Stimulated activated CD8-positive, alpha-beta memory T cell treated with anti-CD3 and anti-CD28 coated beads, Interleukin-12 subunit alpha, Interleukin-12 subunit beta, amount 100 ng/mL, for 24 hours (primary cell): ENCODE results near the gene NKX1-1.
"Not testable (repeated sequence)": the region's sequence is repeated elsewhere in the genome, so short reads cannot be mapped to it uniquely, and the experiment has no call there.

Experiments
- DNase-seq: peaks from one replicate; pipeline ENCODE4 v3.0.0-alpha.2; 2020; ENCODE audit errors: extremely low read depth

The NKX1-1 gene

GRCh38 chr4:1406394-1406980 is at the start of gene NKX1-1:
NKX1-1 (minus strand) TSS chr4:1406442; CDS start chr4:1406442, 0 bp downstream.
- no peak for DNase-seq

- no peak for DNase-seq
Measured at GRCh38 chr4:1453731-1454130, 47.5 kb upstream of the NKX1-1 start.

DNA sequence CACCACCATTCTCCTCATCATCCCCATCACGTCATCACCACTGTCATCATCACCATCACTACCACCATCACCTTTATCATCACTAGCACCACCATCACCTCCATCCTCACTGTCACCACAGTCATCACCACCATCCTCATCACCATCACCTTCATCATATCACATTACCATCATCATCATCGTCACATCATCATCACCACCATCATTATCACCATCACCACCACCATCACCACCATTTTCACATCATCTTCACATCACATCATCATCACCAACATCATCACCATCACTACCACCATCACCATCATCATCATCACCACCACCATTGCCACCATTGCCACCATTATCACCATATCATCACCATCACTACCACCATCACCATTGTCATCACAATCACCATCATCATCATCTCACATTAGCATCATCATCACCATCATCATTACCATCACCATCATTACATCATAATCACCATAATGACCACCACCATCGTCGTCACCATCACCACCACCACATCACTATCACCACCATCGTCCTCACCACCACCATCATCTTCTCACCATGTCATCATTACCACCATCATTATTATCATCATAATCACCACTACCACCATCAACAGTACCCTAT is 46.3 kb upstream of the NKX1-1 start:
- DNase-seq: no peak

- DNase-seq: no peak
Measured at GRCh38 chr4:1451752-1452122, 45.5 kb upstream of the NKX1-1 start.

DNA sequence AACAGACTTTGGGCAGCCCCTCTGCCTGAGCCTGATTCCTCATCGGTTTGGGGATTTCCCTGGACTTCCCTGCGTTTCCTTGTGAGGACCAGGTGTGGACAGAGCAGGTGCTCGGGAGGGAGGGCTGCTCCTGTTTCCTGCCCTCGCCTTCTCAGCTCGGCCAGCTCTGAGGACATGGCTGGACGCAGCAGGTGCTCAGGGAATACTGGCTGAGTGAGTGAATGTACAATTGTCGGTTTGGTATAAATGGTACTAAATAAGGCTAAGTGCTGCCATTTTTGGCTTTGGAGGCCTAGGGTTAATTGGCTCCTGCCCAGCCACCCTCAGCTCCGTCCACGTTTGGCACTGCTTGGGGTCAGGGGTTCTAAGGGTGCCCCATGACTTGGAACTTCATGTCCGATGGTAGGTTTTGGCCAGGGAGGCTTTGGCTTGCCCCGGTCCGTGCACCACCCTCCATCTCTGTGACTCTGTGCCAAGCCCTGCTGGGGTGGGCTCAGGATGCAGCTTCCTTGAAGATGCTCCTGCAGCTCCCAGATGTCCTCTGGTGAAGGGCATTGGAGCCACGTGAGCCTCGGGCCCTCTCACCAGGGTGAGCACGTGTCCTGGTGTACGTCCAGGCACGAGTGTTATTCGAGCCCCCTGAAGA is 45.0 kb upstream of the NKX1-1 start:
- DNase-seq: no peak

- no peak for DNase-seq
Measured at GRCh38 chr4:1449833-1450741, 43.8 kb upstream of the NKX1-1 start.

DNA sequence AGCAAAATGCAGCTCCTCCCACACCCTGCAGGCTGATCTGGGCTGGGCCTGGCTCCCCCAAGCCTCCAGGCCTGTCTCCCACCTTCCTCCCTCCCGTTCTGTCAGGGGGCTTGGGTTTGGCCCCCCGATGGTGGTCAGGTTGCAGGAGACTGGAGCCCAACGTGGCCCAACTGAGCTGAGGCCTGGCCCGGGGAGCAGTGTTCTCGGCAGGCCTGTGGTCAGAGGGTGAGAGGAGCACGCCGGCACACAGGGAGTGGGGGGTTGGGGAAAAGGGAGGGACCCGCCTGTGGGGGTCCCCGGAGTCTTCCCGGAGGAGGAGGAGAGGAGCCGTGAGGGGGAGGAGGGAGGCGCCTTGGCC is 43.2 kb upstream of the NKX1-1 start:
- no peak for DNase-seq

GRCh38 chr4:1448589-1449420 is 42.6 kb upstream of the NKX1-1 start:
- DNase-seq: no peak

DNA sequence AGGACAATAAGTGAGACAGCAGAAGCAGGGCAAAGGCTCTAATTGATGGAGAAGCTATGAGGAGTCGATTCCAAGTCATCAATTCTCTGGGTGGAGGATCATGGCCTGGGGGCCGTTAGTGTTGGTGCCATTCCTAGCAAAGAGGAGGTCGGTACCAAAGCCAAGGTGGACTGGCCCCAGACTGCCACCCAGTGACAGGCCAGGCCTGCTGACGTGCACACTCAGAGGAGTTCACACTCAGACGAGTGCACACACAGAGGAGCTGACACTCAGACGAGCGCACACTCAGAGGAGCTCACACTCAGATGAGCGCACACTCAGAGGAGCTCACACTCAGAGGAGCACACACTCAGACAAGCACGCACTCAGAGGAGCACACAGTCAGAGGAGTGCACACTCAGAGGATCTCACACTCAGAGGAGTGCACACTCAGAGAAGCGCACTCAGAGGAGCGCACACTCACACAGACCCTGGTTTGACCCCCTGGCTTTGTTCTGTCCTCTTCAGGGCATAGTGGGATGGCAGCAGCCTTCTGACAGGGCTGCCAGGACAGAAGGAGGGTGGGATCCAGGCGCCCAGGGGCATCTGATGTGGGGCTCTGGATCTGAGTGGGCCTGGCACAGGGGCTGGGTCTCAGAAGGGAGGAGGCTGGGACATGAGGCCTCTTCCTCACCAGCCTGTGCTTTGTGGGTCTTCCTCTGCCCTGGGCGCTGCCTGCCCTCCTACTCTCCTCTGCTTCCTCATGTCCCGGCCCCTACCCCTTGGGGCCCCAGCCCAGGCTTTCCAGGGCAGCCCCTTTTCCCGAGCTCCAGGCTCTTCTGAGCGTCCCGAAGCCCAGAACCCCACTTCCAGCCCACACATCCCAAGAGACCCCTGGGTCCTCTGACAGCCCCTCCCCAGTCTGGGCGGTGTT is 41.7 kb upstream of the NKX1-1 start:
- no peak for DNase-seq

DNA sequence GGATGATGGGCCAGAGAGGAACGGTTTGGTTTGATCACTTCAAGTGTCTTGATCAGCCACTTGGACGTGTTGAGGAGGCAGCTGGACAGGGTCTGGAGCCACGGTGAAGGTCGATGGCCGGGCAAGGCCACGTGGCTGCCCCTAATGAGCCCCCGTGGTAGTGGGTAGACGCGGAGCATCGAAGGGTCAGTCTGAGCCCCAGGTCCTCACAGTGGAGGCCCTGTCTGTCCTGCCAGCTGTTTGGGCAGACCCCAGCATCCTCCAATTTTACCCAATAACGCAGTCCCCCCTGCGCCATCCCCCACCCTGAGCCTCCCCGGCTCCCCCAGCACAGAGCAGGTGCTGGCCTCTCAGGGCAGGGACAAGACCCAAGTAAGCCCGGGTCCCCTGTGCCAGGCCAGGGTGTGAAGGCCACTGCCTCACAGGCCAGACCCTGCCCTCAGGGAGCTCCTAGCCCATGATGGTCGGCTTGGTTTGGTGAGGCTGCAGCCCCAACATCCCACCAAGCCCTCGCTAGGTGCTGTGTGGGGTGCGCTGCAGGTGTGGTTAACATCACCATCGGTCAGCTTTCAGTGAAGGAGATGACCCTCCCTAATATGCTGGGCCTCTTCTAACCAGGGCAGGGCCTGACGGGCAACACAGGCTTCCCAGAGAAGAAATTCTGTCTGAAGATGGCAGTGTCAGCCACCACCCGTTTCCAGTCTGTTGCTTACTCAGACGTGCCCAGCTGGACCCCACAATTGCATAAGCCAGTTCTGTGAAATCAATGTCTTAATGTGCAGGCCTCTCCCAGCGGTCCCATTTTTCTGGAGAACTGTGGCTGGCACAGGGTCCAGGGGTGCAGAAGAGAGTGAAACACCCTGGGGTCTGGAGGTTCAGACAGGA is 40.5 kb upstream of the NKX1-1 start:
- DNase-seq: no peak

DNA sequence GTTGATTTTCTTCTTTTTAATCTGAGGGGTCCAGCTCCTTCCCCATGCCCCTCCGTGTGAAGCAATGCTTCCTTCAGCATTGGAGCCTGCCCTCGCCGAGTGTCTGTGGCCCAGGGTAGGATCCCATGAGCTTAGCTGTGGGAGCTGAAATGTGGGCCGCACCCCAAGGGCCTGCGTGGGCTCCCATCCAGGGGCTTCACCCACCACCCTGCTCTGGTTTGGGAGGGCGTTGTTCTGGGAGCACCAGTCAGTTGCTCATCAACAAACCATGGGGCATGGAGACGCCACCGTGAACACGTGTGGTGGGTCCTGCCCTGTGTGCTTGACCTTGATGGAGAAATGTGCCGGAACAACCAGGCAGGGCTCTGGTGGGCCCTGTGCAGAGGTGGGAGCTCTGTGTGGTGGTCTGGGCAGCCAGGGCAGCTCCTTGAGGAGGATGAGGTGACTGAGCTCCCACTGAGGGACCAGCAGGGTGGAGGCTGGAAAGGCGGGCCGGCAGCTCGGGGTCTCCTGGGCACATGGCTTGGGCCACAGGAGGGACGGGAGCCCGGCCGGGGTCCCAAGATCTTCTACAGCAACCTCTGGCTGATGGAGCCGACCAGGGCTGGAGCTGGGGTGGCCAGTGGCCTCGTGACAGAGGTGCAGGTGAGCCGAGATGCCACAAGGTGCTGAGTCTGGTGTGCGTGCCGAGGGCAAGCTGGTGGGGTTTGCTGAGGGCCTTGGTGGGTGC is 39.6 kb upstream of the NKX1-1 start:
- DNase-seq: no peak

GRCh38 chr4:1443688-1444172 is 37.5 kb upstream of the NKX1-1 start:
- not testable (repeated sequence) for DNase-seq

GRCh38 chr4:1427010-1427409 is 20.8 kb upstream of the NKX1-1 start:
- no peak for DNase-seq

- DNase-seq: no peak
Measured at GRCh38 chr4:1421657-1422056, 15.4 kb upstream of the NKX1-1 start.

- no peak for DNase-seq
Measured at GRCh38 chr4:1419708-1420107, 13.5 kb upstream of the NKX1-1 start.

DNA sequence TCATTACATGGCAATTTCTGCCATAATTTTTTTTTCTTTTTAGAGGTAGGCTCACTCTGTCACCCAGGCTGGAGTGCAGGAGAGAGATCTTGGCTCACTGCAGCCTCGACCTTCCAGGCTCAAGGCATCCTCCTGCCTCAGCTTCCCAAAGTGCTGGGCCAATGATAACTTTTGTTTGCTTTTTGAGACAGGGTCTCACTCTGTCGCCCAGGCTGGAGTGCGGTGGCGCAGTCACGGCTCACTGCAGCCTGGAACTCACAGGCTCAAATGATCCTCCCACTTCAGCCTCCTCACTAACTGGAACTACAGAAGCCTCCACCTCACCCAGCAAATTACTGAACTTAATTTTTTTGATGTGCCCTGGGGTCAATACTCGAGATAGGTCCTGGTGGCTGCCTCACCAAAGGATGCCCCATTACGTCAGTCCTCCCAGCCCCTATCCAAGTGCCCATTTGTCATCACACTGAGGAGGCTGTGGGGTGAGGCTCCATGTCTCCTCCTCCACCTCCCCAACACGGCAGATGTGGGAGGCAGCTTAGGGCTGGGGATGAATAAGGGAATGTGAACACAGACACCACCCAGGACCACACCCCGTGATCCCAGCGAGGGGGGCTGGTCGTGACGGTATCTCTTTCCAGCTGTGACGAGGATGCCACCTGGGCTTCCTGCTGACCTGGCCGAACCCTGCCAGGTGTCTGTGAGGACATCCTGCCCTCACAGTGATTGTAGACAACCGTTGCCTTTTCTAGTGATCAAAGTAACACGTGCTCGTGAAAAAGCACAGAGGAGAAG is 12.4 kb upstream of the NKX1-1 start:
- no peak for DNase-seq

- no peak for DNase-seq
Measured at GRCh38 chr4:1417522-1418390, 11.5 kb upstream of the NKX1-1 start.
